ENCODE results near the gene RBM34. TPM values are rescaled to one million over a fixed set of nuclear protein-coding genes. Genes with fewer than 3 reads are reported as not detected.

RBM34 gene
- total RNA-seq, 1 donor, result 55.2 TPM

- no peak for DNase-seq (ENCODE audit: low read depth)
- TF ChIP-seq CTCF (IDR thresholded peaks at IDR 0.05; ENCODE audit: insufficient read depth, low read length), result no peak
- H3K4me3 ChIP-seq (ENCODE audit: low read depth, low read length), result no peak overlapping the region
Measured at GRCh38 chr1:235122348-235122747, 38.7 kb downstream of the RBM34 start.

- no peak for TF ChIP-seq CTCF (IDR thresholded peaks at IDR 0.05; ENCODE audit: insufficient read depth, low read length)
- H3K4me3 ChIP-seq (ENCODE audit: low read depth, low read length), result no peak overlapping the region
- no peak for DNase-seq (ENCODE audit: low read depth)
Measured at GRCh38 chr1:235113183-235113917, 47.7 kb downstream of the RBM34 start.

- DNase-seq (ENCODE audit: low read depth), result no peak
- TF ChIP-seq CTCF (IDR thresholded peaks at IDR 0.05; ENCODE audit: insufficient read depth, low read length), result no peak
Measured at GRCh38 chr1:235112297-235113182, 48.5 kb downstream of the RBM34 start.

GRCh38 chr1:235111107-235111506 is 49.9 kb downstream of the RBM34 start:
- TF ChIP-seq CTCF (IDR thresholded peaks at IDR 0.05; ENCODE audit: insufficient read depth, low read length), result no peak
- no peak for DNase-seq (ENCODE audit: low read depth)
- no peak overlapping the region for H3K4me3 ChIP-seq (ENCODE audit: low read depth, low read length)

More at GRCh38 chr1:235112297-235113182, 48.5 kb downstream of the RBM34 start:
- no peak overlapping the region for H3K4me3 ChIP-seq (ENCODE audit: low read depth, low read length)

GRCh38 chr1:235108876-235109275 is 52.2 kb downstream of the RBM34 start:
- no peak for TF ChIP-seq CTCF (IDR thresholded peaks at IDR 0.05; ENCODE audit: insufficient read depth, low read length)

GRCh38 chr1:235108185-235108593 is 52.9 kb downstream of the RBM34 start:
- H3K4me3 ChIP-seq (ENCODE audit: low read depth, low read length), result no peak overlapping the region
- no peak for TF ChIP-seq CTCF (IDR thresholded peaks at IDR 0.05; ENCODE audit: insufficient read depth, low read length)
- no peak for DNase-seq (ENCODE audit: low read depth)

More at GRCh38 chr1:235108876-235109275, 52.2 kb downstream of the RBM34 start:
- DNase-seq (ENCODE audit: low read depth), result no peak
- no peak overlapping the region for H3K4me3 ChIP-seq (ENCODE audit: low read depth, low read length)
